ENCODE measurements around the gene FAM90A1. TPM values are rescaled to one million over a fixed set of nuclear protein-coding genes. Genes with fewer than 3 reads are reported as not detected.

FAM90A1 gene
- total RNA-seq, 6 experiments from 2014 or later, result 0.25 to 0.66 (median 0.31) TPM; not detected in 2

Other genes with a start within 250 kb of the FAM90A1 start
- gene FOXJ2, start 194.9 kb downstream of the FAM90A1 start, total RNA-seq (2021; fragmentation: NEBNext Ultra II Directional; extraction: Animal tissue kit (Norgen Biotek cat#: 25700)), result 10 to 100 TPM; 15.3 to 17.5 (median 15.9) TPM
- under 1 TPM; 0.38 to 0.85 (median 0.62) TPM for gene C3AR1, start 161.3 kb downstream of the FAM90A1 start, total RNA-seq (2021; fragmentation: NEBNext Ultra II Directional; extraction: Animal tissue kit (Norgen Biotek cat#: 25700))
- gene NECAP1, start 145.3 kb downstream of the FAM90A1 start, total RNA-seq (2021; fragmentation: NEBNext Ultra II Directional; extraction: Animal tissue kit (Norgen Biotek cat#: 25700)), result 10 to 100 TPM; 41.1 to 48.9 (median 45.0) TPM
- gene CLEC4A, start 104.0 kb downstream of the FAM90A1 start, total RNA-seq (2021; fragmentation: NEBNext Ultra II Directional; extraction: Animal tissue kit (Norgen Biotek cat#: 25700)), result under 1 TPM in 5 of 6 experiments, not detected in 1; 0.23 to 0.38 (median 0.34) TPM
- not detected for gene ZNF705A, start 70.6 kb downstream of the FAM90A1 start, total RNA-seq (2021; fragmentation: NEBNext Ultra II Directional; extraction: Animal tissue kit (Norgen Biotek cat#: 25700))
- gene CLEC6A, start 228.3 kb upstream of the FAM90A1 start, total RNA-seq (2021; fragmentation: NEBNext Ultra II Directional; extraction: Animal tissue kit (Norgen Biotek cat#: 25700)), result not detected

Data from HFFc6 (cell line).